ENCODE data around the gene NOP16.

GRCh38 chr5:176352116-176352878 lies 36.1 kb downstream of the NOP16 start:
- no peak for TF ChIP-seq CTCF (conservative IDR thresholded peaks at IDR 0.05 in 1 of 2, IDR thresholded peaks at IDR 0.05 in 1 of 2; ENCODE audit: extremely low read depth in 1 of 2, insufficient read depth in 1 of 2, low read depth in 1 of 2, low read length in 2 of 2)
- no peak for TF ChIP-seq EZH2 (IDR thresholded peaks at IDR 0.05; ENCODE audit: borderline replicate concordance, low read length)

Data from mammary epithelial cell (primary cell).